Renal pelvis (tissue), 4 donors: ENCODE measurements around the gene KRCC1. TPM values are rescaled to one million over a fixed set of nuclear protein-coding genes. Genes with fewer than 3 reads are reported as not detected.
"Not testable (repeated sequence)": the region's sequence is repeated elsewhere in the genome, so short reads cannot be mapped to it uniquely, and the experiment has no call there.

Experiments used
- DNase-seq: peaks from one replicate; pipeline ENCODE4 v3.0.0-alpha.2; 2013
- polyA plus RNA-seq, 3 donors: library from polyadenylated mRNA; unstranded; fragments of 120-200 nt; gene quantifications; one replicate each; pipeline ENCODE4 v1.2.1, GENCODE V29; 2013; ENCODE audit not compliant: insufficient read length in 3 of 3

Gene KRCC1
- polyA plus RNA-seq, 3 donors: 49.5 to 57.0 (median 50.7) TPM

GRCh38 chr2:88006912-88007439 lies 48.6 kb downstream of the KRCC1 start:
- no peak for DNase-seq

GRCh38 chr2:88005776-88006175 lies 49.8 kb downstream of the KRCC1 start:
- no peak for DNase-seq

- no peak for DNase-seq
These were observed 52.4 kb downstream of the KRCC1 start for GRCh38 chr2:88003074-88003755.

GRCh38 chr2:88002359-88002707 lies 53.2 kb downstream of the KRCC1 start:
- DNase-seq: no peak

- DNase-seq: not testable (repeated sequence)
These were observed 55.1 kb downstream of the KRCC1 start for GRCh38 chr2:88000474-88000873.

- DNase-seq: no peak
These were observed 59.0 kb downstream of the KRCC1 start for GRCh38 chr2:87996570-87996969.

- DNase-seq: no peak
These were observed 59.8 kb downstream of the KRCC1 start for GRCh38 chr2:87995756-87996155.

GRCh38 chr2:87994304-87994850 lies 61.2 kb downstream of the KRCC1 start:
- not testable (repeated sequence) for DNase-seq

GRCh38 chr2:87992569-87992968 lies 63.0 kb downstream of the KRCC1 start:
- not testable (repeated sequence) for DNase-seq

GRCh38 chr2:87987473-87987872 lies 68.1 kb downstream of the KRCC1 start:
- not testable (repeated sequence) for DNase-seq

- DNase-seq: not testable (repeated sequence)
These were observed 69.7 kb downstream of the KRCC1 start for GRCh38 chr2:87985902-87986301.

- DNase-seq: not testable (repeated sequence)
These were observed 74.4 kb downstream of the KRCC1 start for GRCh38 chr2:87981182-87981581.

Other genes with a start within 250 kb of the KRCC1 start
- 1 to 10 TPM in 2 of 3 donors, under 1 TPM in 1; 0.61 to 5.8 (median 2.6) TPM for gene RGPD2, start 230.0 kb downstream of the KRCC1 start, polyA plus RNA-seq
- not detected for gene RNU2-63P, start 39.2 kb downstream of the KRCC1 start, polyA plus RNA-seq
- gene SMYD1, start 12.0 kb upstream of the KRCC1 start, polyA plus RNA-seq: under 1 TPM in 2 of 3 donors, not detected in 1; 0.10 to 0.13 TPM
- 10 to 100 TPM; 18.5 to 36.0 (median 25.2) TPM for gene FABP1, start 72.3 kb upstream of the KRCC1 start, polyA plus RNA-seq
- gene THNSL2, start 114.6 kb upstream of the KRCC1 start, polyA plus RNA-seq: 10 to 100 TPM; 21.7 to 71.2 (median 33.1) TPM